ENCODE results near the gene TBXAS1.

GRCh38 chr7:139798892-139799291 lies 30.2 kb upstream of the TBXAS1 start:
- TF ChIP-seq POLR2A (IDR thresholded peaks at IDR 0.05; ENCODE audit: low read length) = no peak
- TF ChIP-seq GATA1 (IDR thresholded peaks at IDR 0.05; ENCODE audit: low read depth, low read length) = no peak

Measured in erythroblast (primary cell).